ENCODE measurements around the gene NHEJ1. TPM values are rescaled to one million over a fixed set of nuclear protein-coding genes. Genes with fewer than 3 reads are reported as not detected.
A peak's percentile ranks its signal among the peaks of the same experiment; 100 is the strongest.

NHEJ1 gene
- total and polyA plus RNA-seq, 2 of the 13 experiments (the other 11 are each of a cell fraction or from before 2014, with no cell fraction given) = 30.0 to 30.7 TPM

- TF ChIP-seq EEA1 (CRISPR knock-in tag; IDR thresholded peaks at IDR 0.05; ENCODE audit: borderline replicate concordance) (no peak), ZNF781 (CRISPR knock-in tag; IDR thresholded peaks at IDR 0.05; ENCODE audit: borderline replicate concordance, not compliant biosample characterization) (no peak), KMT2A (CRISPR knock-in tag; IDR thresholded peaks at IDR 0.05) (no peak), AHR (CRISPR knock-in tag; IDR thresholded peaks at IDR 0.05) (no peak), PCBP1 (IDR thresholded peaks at IDR 0.05; ENCODE audit: borderline replicate concordance, low read depth, low read length) (no peak), ZXDC (CRISPR knock-in tag; IDR thresholded peaks at IDR 0.05) (no peak), FOXA1 (IDR thresholded peaks at IDR 0.05) (no peak), FOXA1 (CRISPR knock-in tag; IDR thresholded peaks at IDR 0.05) (peak; percentile 69), RNF219 (CRISPR knock-in tag; IDR thresholded peaks at IDR 0.05) (no peak), ZBTB14 (CRISPR knock-in tag; IDR thresholded peaks at IDR 0.05) (no peak), ZNF331 (CRISPR knock-in tag; IDR thresholded peaks at IDR 0.05) (peak; percentile 72), PHF8 (CRISPR knock-in tag; IDR thresholded peaks at IDR 0.05) (no peak), ZBTB37 (CRISPR knock-in tag; IDR thresholded peaks at IDR 0.05) (no peak), HMGXB4 (CRISPR knock-in tag; IDR thresholded peaks at IDR 0.05; ENCODE audit: borderline replicate concordance in 1 of 2, low read depth in 1 of 2) (no peak), GATAD2A (CRISPR knock-in tag; IDR thresholded peaks at IDR 0.05) (peak; percentile 42; the same call in 1 of the 2 replicates), ZFX (CRISPR knock-in tag; IDR thresholded peaks at IDR 0.05; ENCODE audit: low read depth) (peak; percentile 21; the same call in 1 of the 2 replicates), ARID5B (CRISPR knock-in tag; IDR thresholded peaks at IDR 0.05) (peak; percentile 67)
Observed at GRCh38 chr2:219106251-219106650, 54.4 kb downstream of the NHEJ1 start (continued).

All from HepG2 (cell line).